Activated CD8-positive, alpha-beta memory T cell treated with anti-CD3 and anti-CD28 coated beads, Interleukin-2, amount 50 U/mL, for 1 hour (primary cell): ENCODE data around the gene ILF3.

Source experiments
- DNase-seq: peaks from one replicate; pipeline ENCODE4 v3.0.0-alpha.2; 2020; ENCODE audit errors: extremely low read depth

The ILF3 gene

DNA sequence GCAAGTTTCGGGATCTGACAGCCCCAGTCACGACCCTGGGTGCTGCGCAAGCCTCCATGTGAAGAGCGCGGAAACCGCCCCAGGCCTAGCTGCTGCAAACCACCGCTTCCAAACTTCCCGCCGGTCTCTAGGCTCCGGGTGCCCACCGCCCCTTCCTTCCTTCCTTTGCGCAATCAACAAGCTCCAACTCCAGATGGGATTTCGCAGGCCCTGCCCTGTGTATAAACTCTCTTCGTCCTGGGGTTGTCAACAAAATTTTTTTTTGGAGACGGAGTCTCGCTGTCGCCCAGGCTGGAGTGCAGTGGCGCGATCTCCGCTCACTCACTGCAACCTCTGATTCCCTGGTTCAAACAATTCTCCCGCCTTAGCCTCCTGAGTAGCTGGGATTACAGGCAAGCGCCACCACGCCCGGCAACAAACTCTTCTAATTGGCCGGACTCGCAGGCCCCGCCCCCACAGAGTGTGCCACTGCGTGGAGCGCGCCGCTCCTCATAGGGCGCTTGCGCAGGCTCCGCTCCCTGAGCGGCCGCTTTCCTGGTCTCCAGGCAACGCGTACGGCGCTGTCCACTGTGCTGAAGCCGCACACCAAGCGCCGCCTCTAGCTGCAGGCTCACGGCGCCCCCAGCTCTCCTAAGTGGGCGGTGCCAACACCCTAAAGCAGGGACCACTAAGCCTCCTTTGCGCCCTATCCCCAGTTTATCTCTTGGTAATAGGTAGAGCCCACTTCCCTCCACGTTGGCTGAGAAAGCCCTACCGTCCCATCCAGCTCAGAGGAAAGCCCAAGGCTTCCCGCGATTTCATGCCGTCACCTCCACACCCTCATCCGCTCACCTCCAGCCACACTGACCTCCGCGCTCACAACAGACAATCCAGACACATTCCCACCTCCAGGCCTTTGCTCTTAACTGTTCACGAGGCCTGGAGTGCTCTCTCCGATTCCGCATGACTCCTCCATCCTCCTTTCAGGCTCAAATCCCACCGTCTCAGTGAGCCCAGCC lies 41.6 kb downstream of the ILF3 start:
- peak; percentile 45 for DNase-seq

DNA sequence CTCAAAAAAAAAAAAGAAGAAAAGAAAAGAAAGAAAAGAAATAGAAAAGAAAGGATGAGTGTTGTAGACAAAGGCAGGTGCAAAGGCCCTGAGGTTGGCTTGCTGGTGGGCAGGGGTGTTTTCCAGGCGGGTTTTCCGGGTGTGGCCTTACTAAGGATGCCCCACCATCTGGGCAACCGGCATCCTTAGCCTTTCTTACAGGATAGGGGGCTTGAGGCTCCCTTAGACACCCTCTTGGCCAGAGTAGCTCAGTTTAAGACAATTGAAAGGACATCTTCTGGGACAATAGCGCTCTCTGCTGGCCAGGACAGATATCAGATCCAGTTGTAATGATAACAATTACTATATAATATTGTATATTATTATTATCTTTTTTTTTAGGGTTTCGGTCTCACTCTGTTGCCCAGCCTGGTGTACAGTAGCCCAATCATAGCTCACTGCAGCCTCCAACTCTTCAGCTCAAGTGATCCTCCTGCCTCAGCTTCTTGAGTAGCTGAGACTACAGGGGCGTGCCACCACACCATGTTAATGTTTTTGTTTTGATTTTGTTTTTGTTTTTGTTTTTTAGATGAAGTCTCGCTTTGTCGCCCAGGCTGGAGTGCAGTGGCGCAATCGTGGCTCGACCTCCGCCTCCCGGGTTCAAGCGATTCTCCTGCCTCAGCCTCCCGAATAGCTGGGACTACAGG lies 45.6 kb downstream of the ILF3 start:
- DNase-seq = peak; percentile 28

DNA sequence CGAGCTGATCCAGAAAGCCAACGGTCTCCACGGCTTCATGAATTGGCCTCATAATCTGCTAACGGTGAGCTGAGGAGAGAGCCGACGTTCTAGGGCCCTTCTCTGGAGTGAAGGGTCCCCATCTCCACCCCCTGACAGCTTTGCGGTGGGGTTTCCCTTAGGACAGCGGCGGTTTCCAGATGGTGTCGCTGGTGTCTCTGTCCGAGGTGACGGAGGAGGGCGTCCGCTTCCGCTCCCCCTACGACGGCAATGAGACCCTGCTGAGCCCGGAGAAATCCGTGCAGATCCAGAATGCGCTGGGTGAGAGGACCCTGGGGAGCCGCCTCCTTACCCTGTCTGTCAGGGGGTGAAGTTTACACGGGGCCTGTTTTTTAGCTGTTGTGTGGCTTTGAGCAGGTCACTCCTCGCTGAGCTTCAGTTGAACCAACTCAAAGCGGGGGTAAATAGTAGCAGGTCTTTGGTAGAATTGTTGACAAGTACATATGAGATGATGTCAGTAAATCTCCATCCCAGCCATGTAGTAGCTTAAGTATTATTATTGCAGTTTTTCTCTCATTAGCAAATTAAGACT lies 47.9 kb downstream of the ILF3 start:
- DNase-seq = no peak

DNA sequence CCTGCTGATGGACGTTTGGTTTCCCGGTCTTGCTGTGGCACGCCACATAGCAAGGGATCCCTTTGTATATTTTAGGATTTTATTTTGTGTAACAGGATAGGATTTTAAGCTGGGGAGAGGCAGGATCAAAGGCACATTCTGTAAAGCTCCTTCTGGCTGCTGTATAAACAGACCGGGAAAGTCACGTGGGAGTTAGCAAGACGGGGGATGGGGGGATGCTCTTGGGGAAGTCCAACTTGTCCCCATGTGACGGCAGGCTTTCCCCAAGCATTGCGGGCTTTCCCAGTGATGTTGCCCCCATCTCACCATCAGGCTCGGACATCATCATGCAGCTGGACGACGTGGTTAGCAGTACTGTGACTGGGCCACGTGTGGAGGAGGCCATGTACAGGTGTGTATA lies 52.8 kb downstream of the ILF3 start:
- no peak for DNase-seq

DNA sequence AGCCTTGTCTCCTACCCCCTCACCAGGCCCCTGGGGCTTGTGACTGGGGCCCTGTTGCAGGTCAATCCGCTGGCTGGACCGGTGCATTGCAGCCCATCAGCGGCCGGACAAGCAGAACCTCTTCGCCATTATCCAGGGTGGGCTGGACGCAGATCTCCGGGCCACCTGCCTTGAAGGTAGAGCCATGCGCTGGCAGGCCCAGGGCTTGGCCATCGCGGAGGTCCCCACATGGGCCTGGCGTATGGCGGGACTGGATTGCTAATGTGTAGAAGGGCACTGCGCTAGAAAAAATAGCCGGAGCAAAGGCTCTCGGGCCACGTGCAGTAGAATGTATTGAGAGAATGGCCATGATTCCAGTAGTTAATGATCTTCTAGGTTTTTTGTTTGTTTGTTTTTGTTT lies 53.3 kb downstream of the ILF3 start:
- no peak for DNase-seq

DNA sequence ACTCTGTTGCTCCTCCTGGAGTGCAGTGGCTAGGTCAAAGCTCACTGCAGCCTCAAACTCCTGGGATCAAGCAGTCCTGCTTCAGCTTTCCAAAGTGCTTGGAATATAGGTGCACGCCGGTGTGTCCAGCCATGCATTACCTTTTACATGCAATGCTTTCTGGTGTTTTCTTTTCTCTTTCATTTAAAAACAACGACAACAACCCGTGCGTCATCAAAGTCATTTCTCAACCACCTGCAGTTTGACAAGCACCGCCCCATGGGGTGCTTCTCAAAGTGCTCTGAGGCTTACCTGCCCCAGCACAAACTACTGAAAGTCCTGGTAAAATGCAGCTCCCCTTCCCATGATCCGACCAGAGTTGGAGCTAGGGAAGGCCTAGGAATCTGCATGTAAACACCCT lies 54.1 kb downstream of the ILF3 start:
- no peak for DNase-seq

DNA sequence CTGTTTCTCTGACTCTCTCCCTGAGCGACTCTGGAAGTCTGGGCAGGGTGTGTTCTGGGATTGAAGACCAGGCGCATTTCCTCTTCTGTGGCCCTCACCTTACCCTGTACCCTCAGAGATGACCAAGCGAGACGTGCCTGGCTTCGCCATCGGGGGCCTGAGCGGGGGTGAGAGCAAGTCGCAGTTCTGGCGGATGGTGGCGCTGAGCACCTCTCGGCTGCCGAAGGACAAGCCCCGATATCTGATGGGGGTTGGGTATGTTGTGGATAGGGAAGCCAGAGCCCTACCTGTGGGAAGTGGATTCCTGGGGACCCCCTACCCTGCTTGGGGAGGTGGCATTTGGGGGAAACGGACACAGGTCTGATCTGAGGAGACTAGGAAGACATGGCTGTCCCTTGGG lies 57.9 kb downstream of the ILF3 start:
- DNase-seq = no peak

DNA sequence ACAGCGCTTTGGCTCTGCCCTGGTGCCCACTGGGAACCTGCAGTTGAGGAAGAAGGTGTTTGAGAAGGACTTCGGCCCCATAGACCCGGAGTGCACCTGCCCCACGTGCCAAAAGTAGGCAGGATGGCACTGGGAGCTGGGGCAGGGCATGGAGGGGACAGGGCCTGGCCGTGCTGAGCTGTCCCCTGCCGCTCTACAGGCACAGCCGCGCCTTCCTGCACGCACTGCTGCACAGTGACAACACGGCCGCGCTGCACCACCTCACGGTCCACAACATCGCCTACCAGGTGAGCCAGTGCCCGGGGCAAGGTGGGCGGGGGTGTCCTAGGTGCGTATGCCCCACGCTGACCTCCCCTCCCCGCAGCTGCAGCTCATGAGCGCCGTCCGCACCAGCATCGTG lies 58.6 kb downstream of the ILF3 start:
- no peak for DNase-seq

DNA sequence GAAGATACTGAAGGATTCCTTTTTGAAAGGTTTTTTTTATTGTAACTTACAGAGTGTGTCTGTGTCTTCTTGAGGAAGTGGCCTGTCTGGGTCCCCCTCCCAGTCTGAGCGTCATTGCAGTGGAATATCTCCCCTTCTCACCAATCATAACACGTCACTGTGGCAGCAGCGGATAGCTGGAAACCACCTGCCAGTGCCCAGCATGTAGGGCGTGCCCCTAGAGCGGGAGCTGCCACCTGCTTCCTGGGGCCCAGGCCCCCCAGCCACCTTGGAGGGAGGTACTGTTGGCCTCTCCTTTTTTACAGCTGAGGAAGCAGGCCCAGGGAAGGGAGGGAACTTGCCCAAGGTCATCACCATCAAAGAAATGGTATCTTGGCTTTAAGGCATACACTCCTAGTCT lies 59.2 kb downstream of the ILF3 start:
- no peak for DNase-seq

DNA sequence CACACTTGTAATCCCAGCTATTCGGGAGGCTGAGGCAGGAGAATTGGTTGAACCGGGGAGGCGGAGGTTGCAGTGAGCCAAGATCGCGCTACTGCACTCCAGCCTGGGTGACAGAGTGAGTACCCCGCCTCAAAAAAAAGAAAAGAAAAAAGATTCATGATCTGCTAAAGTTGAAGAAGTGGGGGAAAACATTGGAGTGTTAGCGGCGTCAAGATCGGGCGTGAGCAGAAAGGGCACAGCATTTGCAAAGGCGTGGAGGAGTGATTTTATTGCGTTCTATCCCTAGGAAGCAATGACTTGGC lies 62.9 kb downstream of the ILF3 start:
- DNase-seq = no peak

DNA sequence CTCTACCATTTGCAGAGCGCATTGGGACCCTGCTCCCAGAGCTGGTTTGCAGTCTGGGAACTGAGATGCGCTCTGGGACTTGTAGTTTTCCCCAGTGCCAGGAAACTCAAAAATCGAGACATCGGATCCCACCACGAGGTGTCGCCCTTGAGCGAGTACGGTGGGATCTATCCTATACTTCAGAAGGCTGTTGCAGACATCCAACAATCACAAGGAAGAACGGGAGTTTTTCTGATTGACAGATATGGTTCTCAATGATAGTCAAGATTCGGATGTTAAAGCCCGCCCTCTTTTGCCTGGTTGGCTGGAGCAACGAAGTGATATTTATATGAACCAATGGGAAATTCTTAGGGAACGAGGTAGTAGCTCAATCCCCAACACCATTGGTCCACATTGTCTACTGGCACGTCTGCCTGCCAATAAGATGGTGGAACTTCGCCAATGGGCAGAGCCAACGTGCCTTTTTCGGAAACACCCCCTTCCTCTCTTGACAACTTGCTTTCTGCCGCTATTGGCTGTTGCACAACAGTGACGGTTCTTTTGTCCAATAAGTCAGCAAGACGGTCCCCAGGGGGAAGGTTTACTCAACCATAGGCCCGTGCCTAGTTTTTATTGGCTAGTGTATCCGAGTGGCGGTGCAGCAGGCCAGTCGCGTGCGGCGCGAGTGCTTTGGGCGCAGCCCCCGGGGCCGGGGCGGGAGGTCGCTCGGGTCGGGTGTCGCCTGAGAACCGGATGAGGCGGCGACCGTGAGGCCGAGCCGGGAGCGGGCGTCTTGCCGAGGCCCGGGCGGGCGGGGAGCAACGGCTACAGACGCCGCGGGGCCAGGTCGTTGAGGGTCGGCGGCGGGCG lies 63.4 kb downstream of the ILF3 start, which contains the start of gene DNM2:
Gene DNM2 (plus strand): TSS at position 724 of the 849 bp plus-strand sequence. CDS start 164 bp downstream, outside the sequence.
- peak; percentile 94 for DNase-seq

DNA sequence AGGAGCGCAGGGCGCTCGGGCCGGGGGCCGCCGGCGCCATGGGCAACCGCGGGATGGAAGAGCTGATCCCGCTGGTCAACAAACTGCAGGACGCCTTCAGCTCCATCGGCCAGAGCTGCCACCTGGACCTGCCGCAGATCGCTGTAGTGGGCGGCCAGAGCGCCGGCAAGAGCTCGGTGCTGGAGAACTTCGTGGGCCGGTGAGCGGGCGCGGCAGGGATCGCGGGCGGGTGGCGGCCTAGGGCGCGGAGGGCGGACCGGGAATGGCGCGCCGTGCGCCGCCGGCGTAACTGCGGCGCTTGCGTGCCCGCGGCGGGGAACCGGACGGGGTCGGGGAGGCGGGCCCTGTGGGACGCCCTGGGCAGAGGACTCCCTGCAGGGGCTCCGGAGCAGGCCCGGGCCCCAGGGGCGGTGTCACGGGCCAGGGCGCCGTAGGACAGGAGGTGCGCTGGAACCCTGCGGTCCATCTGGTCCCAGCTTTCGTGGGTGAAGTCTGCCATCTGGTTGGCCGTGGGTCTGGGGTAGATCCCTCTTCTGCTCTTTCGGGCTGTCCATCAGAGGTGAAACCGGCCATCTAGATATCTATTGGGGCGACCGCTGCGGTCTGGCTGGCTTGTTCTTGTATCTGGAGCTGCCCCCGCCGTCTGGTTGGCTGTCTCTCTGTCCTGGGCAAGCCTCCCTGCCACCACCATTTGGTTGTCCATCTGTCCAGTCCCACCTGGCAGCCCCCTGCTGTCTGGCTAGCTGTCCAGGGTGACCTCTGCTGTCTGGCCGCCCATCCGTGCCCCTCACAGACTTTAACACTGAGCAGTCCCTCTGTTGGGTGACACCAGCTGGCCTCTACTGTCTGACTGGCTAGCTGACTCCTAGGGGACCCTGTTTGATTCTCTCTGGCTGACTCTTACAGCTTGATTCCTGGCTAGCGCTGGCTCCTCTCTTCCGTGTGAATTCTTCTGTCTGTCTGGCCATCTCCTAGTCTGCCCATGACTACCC lies 64.4 kb downstream of the ILF3 start:
- DNase-seq = no peak

DNA sequence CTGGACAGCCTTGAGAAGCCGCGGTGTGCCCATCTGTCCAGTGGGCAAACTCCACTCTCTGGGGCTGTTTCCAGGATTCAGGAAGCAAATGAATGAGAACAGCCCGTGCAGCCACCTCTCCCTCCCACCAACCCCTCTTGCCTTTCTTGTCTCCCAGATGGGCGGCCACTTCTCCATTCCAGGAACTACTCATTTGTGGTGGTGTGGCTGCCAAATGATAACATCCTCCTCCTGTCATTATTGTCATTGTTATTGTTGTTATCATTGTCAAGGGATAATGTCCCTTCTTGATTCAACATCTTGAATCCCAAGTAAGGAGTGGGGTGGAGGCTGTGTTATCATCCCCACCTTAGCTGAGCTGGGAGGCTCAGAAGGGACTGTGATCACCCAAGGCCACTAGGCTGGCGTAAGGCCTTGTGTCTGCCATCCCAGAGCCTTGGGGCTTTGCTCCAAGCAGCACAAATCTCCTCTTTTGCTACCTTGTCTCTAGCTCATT lies 65.4 kb downstream of the ILF3 start:
- no peak for DNase-seq

DNA sequence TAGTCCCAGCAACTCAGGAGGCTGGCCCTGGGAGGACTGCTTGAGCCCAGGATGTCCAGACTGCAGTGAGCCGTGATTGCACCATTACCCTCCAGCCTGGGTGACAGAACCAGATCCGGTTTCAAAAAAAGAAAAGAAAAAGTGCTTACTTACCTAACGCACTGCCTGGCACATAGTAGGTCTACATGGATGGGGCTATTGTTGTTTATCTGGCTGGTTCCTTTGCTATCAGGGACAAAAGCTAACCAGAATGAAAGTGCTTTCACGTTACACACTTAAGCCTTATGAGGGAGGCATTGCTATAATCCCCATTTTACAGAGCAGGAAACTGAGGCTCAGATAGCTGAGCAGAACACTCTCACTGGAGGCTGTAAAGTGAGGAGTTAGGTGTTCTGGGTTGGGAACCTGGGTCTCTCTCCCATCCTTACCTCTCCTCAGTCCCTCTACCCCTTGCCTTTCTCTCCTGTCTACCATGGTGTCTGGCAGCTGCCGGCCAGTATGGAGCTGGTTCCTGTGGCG lies 66.5 kb downstream of the ILF3 start:
- DNase-seq = no peak

DNA sequence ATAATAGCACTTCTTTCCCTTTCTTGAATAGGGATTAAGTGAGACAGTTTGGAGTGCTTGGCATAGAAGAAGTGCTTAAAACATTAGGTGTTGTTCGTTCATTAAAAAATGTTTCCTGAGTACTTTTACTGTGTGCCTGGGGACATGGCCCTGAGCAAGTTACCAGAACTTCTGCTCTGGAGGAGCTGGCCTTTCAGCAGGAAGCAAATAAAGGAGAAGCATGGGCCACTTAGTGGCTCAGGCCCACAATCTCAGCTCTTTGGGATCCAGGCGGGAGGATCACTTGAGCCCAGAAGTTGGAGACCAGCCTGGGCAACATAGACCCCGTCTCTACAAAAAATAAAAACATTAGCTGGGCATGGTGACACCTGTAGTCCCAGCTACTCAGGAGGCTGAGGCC lies 69.4 kb downstream of the ILF3 start:
- no peak for DNase-seq

DNA sequence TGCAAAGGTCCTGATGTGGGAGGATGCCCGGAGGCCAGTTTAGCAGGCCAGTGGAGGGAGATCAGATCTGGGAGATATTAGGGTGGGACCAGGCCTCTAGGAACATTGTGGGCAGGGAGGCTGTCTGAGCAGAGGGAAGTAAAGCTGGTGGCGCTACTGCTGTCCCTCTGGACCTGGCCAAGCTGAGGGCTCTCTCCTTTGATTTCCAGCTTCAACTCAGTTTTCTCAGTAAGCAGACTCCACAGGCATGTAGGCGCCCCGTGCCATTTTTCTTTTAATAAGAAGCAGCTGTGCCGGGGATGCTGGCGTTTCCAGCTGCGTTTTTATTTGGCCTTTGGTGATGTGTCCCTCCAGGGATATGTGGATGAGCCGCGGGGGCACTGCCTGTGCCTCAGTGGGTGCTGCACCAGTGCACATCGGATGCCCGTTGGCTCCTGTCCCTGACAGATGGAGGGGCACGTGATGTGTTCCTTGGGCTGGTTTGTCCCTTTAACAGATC lies 70.5 kb downstream of the ILF3 start:
- DNase-seq = no peak

DNA sequence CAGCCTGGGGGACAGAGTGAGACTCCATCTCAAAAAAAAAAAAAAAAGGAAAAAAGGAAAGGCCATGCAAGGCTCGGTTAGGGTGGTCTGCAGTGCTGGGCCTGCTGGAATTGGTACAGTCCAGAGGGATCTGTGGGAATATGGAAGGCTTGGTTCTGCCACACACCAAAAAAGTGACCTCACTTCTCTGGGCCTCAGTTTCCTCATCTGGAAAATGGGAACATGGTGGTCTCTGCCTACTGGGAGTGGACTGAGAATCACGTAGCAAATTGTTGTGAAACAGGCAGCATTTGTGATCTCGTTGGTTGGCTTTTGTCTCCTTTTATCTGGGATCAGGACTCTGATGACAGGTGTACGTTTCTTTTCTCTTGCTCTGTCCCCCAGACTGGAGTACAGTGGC lies 71.3 kb downstream of the ILF3 start:
- no peak for DNase-seq

DNA sequence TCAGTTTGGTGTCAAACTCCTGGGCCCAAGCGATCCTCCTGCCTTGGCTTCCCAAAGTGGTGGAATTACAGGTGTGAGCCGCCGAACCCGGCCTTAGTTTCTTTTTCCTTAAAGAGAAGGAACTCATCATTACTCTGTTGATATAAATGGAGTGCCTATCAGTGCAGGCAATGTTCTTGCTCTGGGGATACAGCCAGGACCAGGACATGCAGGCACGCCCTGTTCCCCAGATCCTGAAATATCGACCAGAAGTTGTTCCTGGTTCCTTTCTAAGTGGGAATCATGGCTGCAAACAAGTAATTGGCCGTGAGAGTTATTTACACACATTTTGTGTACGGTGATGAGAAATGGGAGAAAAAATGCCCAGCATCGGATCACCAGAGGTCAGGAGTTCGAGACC lies 72.1 kb downstream of the ILF3 start:
- DNase-seq = no peak

DNA sequence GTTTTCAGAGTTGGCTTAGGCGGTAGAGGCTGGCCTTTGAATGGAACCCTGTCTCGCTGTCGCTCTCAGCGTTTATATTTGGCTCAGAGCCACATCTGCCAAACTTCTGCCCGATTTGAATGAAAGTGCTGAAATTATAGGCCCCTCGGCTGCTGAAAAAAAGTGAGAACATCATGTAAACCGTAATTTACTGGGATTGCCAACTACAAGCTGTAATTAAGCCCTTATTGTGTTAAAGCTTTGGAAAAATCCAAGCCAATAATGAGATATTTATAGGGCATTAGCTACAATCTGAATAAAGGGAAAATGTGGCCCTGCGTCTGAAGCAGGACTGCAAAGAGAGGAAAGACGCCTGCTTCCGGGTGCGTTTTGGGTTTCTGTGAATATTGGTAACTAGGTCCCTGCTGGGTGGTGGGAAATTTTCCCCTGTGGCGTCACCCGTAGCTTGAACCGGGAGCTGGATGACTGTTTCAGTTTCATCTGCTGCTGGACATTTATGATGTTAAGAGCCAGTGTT lies 73.6 kb downstream of the ILF3 start:
- DNase-seq = no peak

DNA sequence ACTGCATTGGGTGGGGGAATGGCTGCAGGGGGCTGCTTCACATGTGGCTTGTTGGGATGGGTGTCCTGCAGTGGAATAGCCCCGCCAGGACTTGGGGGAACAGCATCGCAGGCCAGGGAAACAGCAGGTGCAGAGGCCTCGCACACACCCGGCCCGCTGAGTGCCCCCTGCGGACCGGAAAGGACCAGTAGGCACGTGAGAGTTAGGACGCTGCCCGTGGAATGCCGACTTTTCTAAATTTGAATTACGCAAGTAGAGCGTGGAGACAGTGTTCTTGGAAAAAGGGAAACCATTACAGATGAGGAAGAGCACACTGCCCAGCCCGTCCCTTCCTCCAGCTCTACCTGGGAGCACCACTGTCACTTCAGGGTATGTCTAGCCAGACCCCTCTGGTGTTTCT lies 75.3 kb downstream of the ILF3 start:
- DNase-seq = no peak
